Measurements from ENCODE around the gene ROR2. TPM values are rescaled to one million over a fixed set of nuclear protein-coding genes. Genes with fewer than 3 reads are reported as not detected.
A peak's percentile ranks its signal among the peaks of the same experiment; 100 is the strongest.

ROR2 gene
- total and polyA plus RNA-seq, 9 donors = 2.1 to 9.4 (median 4.6) TPM

GRCh38 chr9:91724068-91724440, 226.0 kb downstream of the ROR2 start:
- Histone ChIP-seq H3K27ac (ENCODE audit: low read length) (no peak overlapping the region), H3K4me3 (ENCODE audit: low read length) (no peak overlapping the region)
- WGBS (ENCODE audit: insufficient coverage) = 94% methylated on average over 21 of the region's 21 CpGs

GRCh38 chr9:91723420-91724067, 226.5 kb downstream of the ROR2 start:
- no peaks in the 10 kb centered on the region for H3K36me3 ChIP-seq (ENCODE audit: control insufficient read depth, insufficient read depth, low read length)
- WGBS (ENCODE audit: insufficient coverage) = 86% methylated on average over 16 of the region's 23 CpGs

More at GRCh38 chr9:91724068-91724440, 226.0 kb downstream of the ROR2 start:
- Histone ChIP-seq H3K36me3 (ENCODE audit: control insufficient read depth, insufficient read depth, low read length) (no peaks in the 10 kb centered on the region), H3K9me3 (replicated peaks; ENCODE audit: control insufficient read depth, low read depth, low read length) (no peaks in the 10 kb centered on the region), H3K4me1 (ENCODE audit: control insufficient read depth, insufficient read depth, low read length) (no peaks in the 10 kb centered on the region), H3K27me3 (ENCODE audit: control insufficient read depth, insufficient read depth, low read length) (peaks cover 5% of the 10 kb centered on the region)
- no peak for DNase-seq

GRCh38 chr9:91720751-91721705, 229.0 kb downstream of the ROR2 start:
- Histone ChIP-seq H3K27ac (ENCODE audit: low read length) (no peak overlapping the region), H3K36me3 (ENCODE audit: control insufficient read depth, insufficient read depth, low read length) (no peaks in the 10 kb centered on the region), H3K4me3 (ENCODE audit: low read length) (no peak overlapping the region), H3K27me3 (ENCODE audit: control insufficient read depth, insufficient read depth, low read length) (peaks cover 5% of the 10 kb centered on the region), H3K4me1 (ENCODE audit: control insufficient read depth, insufficient read depth, low read length) (no peaks in the 10 kb centered on the region), H3K9me3 (replicated peaks; ENCODE audit: control insufficient read depth, low read depth, low read length) (peaks cover 6% of the 10 kb centered on the region)
- DNase-seq = no peak
- WGBS (ENCODE audit: insufficient coverage) = 59% methylated on average over 7 of the region's 16 CpGs

More at GRCh38 chr9:91723420-91724067, 226.5 kb downstream of the ROR2 start:
- Histone ChIP-seq H3K27me3 (ENCODE audit: control insufficient read depth, insufficient read depth, low read length) (peaks cover 5% of the 10 kb centered on the region), H3K4me3 (ENCODE audit: low read length) (no peak overlapping the region), H3K27ac (ENCODE audit: low read length) (no peak overlapping the region), H3K9me3 (replicated peaks; ENCODE audit: control insufficient read depth, low read depth, low read length) (no peaks in the 10 kb centered on the region), H3K4me1 (ENCODE audit: control insufficient read depth, insufficient read depth, low read length) (no peaks in the 10 kb centered on the region)
- DNase-seq = no peak

- no peaks in the 10 kb centered on the region for H3K36me3 ChIP-seq (ENCODE audit: control insufficient read depth, insufficient read depth, low read length)
- H3K4me1 ChIP-seq (ENCODE audit: control insufficient read depth, insufficient read depth, low read length) = no peaks in the 10 kb centered on the region
- WGBS (ENCODE audit: insufficient coverage) = 60% methylated on average over 1 of the region's 3 CpGs
- no peak overlapping the region for H3K4me3 ChIP-seq (ENCODE audit: low read length)
- H3K9me3 ChIP-seq (replicated peaks; ENCODE audit: control insufficient read depth, low read depth, low read length) = peaks cover 7% of the 10 kb centered on the region
- no peak for DNase-seq
- peaks cover 5% of the 10 kb centered on the region for H3K27me3 ChIP-seq (ENCODE audit: control insufficient read depth, insufficient read depth, low read length)
- H3K27ac ChIP-seq (ENCODE audit: low read length) = no peak overlapping the region
Measured at GRCh38 chr9:91720313-91720712, 229.7 kb downstream of the ROR2 start.

GRCh38 chr9:91718071-91718470, 232.0 kb downstream of the ROR2 start:
- no peaks in the 10 kb centered on the region for H3K36me3 ChIP-seq (ENCODE audit: control insufficient read depth, insufficient read depth, low read length)
- no peak for DNase-seq
- H3K27ac ChIP-seq (ENCODE audit: low read length) = no peak overlapping the region
- H3K4me1 ChIP-seq (ENCODE audit: control insufficient read depth, insufficient read depth, low read length) = no peaks in the 10 kb centered on the region
- no peak overlapping the region for H3K4me3 ChIP-seq (ENCODE audit: low read length)
- WGBS (ENCODE audit: insufficient coverage) = 95% methylated on average over 3 of the region's 9 CpGs
- peaks cover 7% of the 10 kb centered on the region for H3K9me3 ChIP-seq (replicated peaks; ENCODE audit: control insufficient read depth, low read depth, low read length)
- H3K27me3 ChIP-seq (ENCODE audit: control insufficient read depth, insufficient read depth, low read length) = peaks cover 5% of the 10 kb centered on the region

GRCh38 chr9:91716815-91717214, 233.2 kb downstream of the ROR2 start:
- peaks cover 7% of the 10 kb centered on the region for H3K9me3 ChIP-seq (replicated peaks; ENCODE audit: control insufficient read depth, low read depth, low read length)
- whole genome bisulfite sequencing (ENCODE audit: insufficient coverage) = 100% methylated on average over 4 of the region's 7 CpGs
- DNase-seq = no peak
- H3K4me1 ChIP-seq (ENCODE audit: control insufficient read depth, insufficient read depth, low read length) = peaks cover 4% of the 10 kb centered on the region
- H3K27me3 ChIP-seq (ENCODE audit: control insufficient read depth, insufficient read depth, low read length) = peaks cover 2% of the 10 kb centered on the region
- H3K36me3 ChIP-seq (ENCODE audit: control insufficient read depth, insufficient read depth, low read length) = no peaks in the 10 kb centered on the region
- H3K27ac ChIP-seq (ENCODE audit: low read length) = no peak overlapping the region
- no peak overlapping the region for H3K4me3 ChIP-seq (ENCODE audit: low read length)

GRCh38 chr9:91716239-91716638, 233.8 kb downstream of the ROR2 start:
- H3K36me3 ChIP-seq (ENCODE audit: control insufficient read depth, insufficient read depth, low read length) = no peaks in the 10 kb centered on the region
- peaks cover 2% of the 10 kb centered on the region for H3K27me3 ChIP-seq (ENCODE audit: control insufficient read depth, insufficient read depth, low read length)
- WGBS (ENCODE audit: insufficient coverage) = no CpG with 5 or more reads among the region's 4 CpGs
- H3K9me3 ChIP-seq (replicated peaks; ENCODE audit: control insufficient read depth, low read depth, low read length) = peaks cover 7% of the 10 kb centered on the region
- no peak for DNase-seq
- peaks cover 4% of the 10 kb centered on the region for H3K4me1 ChIP-seq (ENCODE audit: control insufficient read depth, insufficient read depth, low read length)
- no peak overlapping the region for H3K27ac ChIP-seq (ENCODE audit: low read length)
- no peak overlapping the region for H3K4me3 ChIP-seq (ENCODE audit: low read length)

- peaks cover 4% of the 10 kb centered on the region for H3K4me1 ChIP-seq (ENCODE audit: control insufficient read depth, insufficient read depth, low read length)
- peaks cover 7% of the 10 kb centered on the region for H3K9me3 ChIP-seq (replicated peaks; ENCODE audit: control insufficient read depth, low read depth, low read length)
- H3K36me3 ChIP-seq (ENCODE audit: control insufficient read depth, insufficient read depth, low read length) = no peaks in the 10 kb centered on the region
- H3K27me3 ChIP-seq (ENCODE audit: control insufficient read depth, insufficient read depth, low read length) = peaks cover 2% of the 10 kb centered on the region
- H3K4me3 ChIP-seq (ENCODE audit: low read length) = no peak overlapping the region
- no peak for DNase-seq
- H3K27ac ChIP-seq (ENCODE audit: low read length) = no peak overlapping the region
- 79% methylated on average over 7 of the region's 14 CpGs for WGBS (ENCODE audit: insufficient coverage)
Measured at GRCh38 chr9:91714874-91715615, 235.0 kb downstream of the ROR2 start.

- DNase-seq = peak; percentile 57
- H3K27me3 ChIP-seq (ENCODE audit: control insufficient read depth, insufficient read depth, low read length) = no peaks in the 10 kb centered on the region
- H3K36me3 ChIP-seq (ENCODE audit: control insufficient read depth, insufficient read depth, low read length) = no peaks in the 10 kb centered on the region
- H3K4me1 ChIP-seq (ENCODE audit: control insufficient read depth, insufficient read depth, low read length) = peaks cover 4% of the 10 kb centered on the region
- WGBS (ENCODE audit: insufficient coverage) = 6% methylated on average over 21 of the region's 39 CpGs
- H3K4me3 ChIP-seq (ENCODE audit: low read length) = peak overlapping the region; percentile 28
- no peak overlapping the region for H3K27ac ChIP-seq (ENCODE audit: low read length)
- H3K9me3 ChIP-seq (replicated peaks; ENCODE audit: control insufficient read depth, low read depth, low read length) = peaks cover 7% of the 10 kb centered on the region
Measured at GRCh38 chr9:91714020-91714806, 235.8 kb downstream of the ROR2 start.

Data from muscle of leg (tissue), 11 donors.